Activated T-helper 1 cell treated with anti-CD3 and anti-CD28 coated beads, Interleukin-2, amount 50 U/mL, for 16 hours (primary cell): ENCODE data around the gene KYAT1.
"Not testable (repeated sequence)": the region's sequence is repeated elsewhere in the genome, so short reads cannot be mapped to it uniquely, and the experiment has no call there.

Experiments
- DNase-seq, 2 donors: peaks; one replicate each; pipeline ENCODE4 v3.0.0-alpha.2; 2020; ENCODE audit warnings: low read depth in 1 of 2, low spot score in 1 of 2

KYAT1 gene

GRCh38 chr9:128820665-128821583 is 60.8 kb downstream of the KYAT1 start:
- no peak for DNase-seq

- DNase-seq: no peak
Observed at GRCh38 chr9:128819716-128820664, 61.8 kb downstream of the KYAT1 start.

- peak in 1 of 2 donors; percentile 16 for DNase-seq
Observed at GRCh38 chr9:128818839-128819715, 62.7 kb downstream of the KYAT1 start.

GRCh38 chr9:128818099-128818838 is 63.5 kb downstream of the KYAT1 start, which contains the start of gene ENDOG:
ENDOG (plus strand) TSS chr9:128818500; CDS start chr9:128818685, 185 bp downstream.
- peak; percentile 93 to 96 for DNase-seq

GRCh38 chr9:128810873-128811272 is 70.9 kb downstream of the KYAT1 start:
- no peak for DNase-seq

- no peak for DNase-seq
Observed at GRCh38 chr9:128809831-128810230, 71.9 kb downstream of the KYAT1 start.

- no peak for DNase-seq
Observed at GRCh38 chr9:128809036-128809599, 72.6 kb downstream of the KYAT1 start.

GRCh38 chr9:128808543-128808942 is 73.2 kb downstream of the KYAT1 start:
- DNase-seq: no peak

- DNase-seq: no peak
Observed at GRCh38 chr9:128807827-128808226, 73.9 kb downstream of the KYAT1 start.

- no peak for DNase-seq
Observed at GRCh38 chr9:128805661-128806060, 76.1 kb downstream of the KYAT1 start.

GRCh38 chr9:128802482-128802881 is 79.3 kb downstream of the KYAT1 start:
- DNase-seq: no peak

- no peak for DNase-seq
Observed at GRCh38 chr9:128800061-128800460, 81.7 kb downstream of the KYAT1 start.

GRCh38 chr9:128798896-128799295 is 82.9 kb downstream of the KYAT1 start:
- no peak for DNase-seq

GRCh38 chr9:128794961-128795360 is 86.8 kb downstream of the KYAT1 start:
- not testable (repeated sequence) for DNase-seq

- no peak for DNase-seq
Observed at GRCh38 chr9:128792978-128793686, 88.6 kb downstream of the KYAT1 start.

GRCh38 chr9:128792134-128792533 is 89.6 kb downstream of the KYAT1 start:
- no peak for DNase-seq

GRCh38 chr9:128790536-128790935 is 91.2 kb downstream of the KYAT1 start:
- no peak for DNase-seq

- DNase-seq: no peak
Observed at GRCh38 chr9:128788445-128788844, 93.3 kb downstream of the KYAT1 start.

- DNase-seq: no peak
Observed at GRCh38 chr9:128787659-128788058, 94.1 kb downstream of the KYAT1 start.
